HG03159 (cell line): ENCODE measurements around the gene SACS.
"Not testable (repeated sequence)": the region's sequence is repeated elsewhere in the genome, so short reads cannot be mapped to it uniquely, and the experiment has no call there.

Experiments
- ATAC-seq: cut with Tn5 transposase; IDR thresholded peaks from one replicate; pipeline ENCODE4 v1.9.1; 2021; ENCODE audit warnings: mild to moderate bottlenecking, moderate library complexity; ENCODE audit not compliant: unreplicated experiment

Gene SACS

GRCh38 chr13:23418776-23419683 lies 14.5 kb downstream of the SACS start:
- no peak for ATAC-seq

GRCh38 chr13:23414682-23415081 lies 18.8 kb downstream of the SACS start:
- no peak for ATAC-seq

- ATAC-seq: no peak
Observed at GRCh38 chr13:23411706-23412105, 21.8 kb downstream of the SACS start.

- ATAC-seq: no peak
Observed at GRCh38 chr13:23411220-23411619, 22.3 kb downstream of the SACS start.

- ATAC-seq: no peak
Observed at GRCh38 chr13:23408026-23408425, 25.5 kb downstream of the SACS start.

GRCh38 chr13:23401156-23401555 lies 32.3 kb downstream of the SACS start:
- not testable (repeated sequence) for ATAC-seq

- no peak for ATAC-seq
Observed at GRCh38 chr13:23399347-23399746, 34.2 kb downstream of the SACS start.

GRCh38 chr13:23394821-23395220 lies 38.7 kb downstream of the SACS start:
- no peak for ATAC-seq

GRCh38 chr13:23392925-23393645 lies 40.4 kb downstream of the SACS start:
- ATAC-seq: no peak

GRCh38 chr13:23392313-23392712 lies 41.2 kb downstream of the SACS start:
- ATAC-seq: no peak

- no peak for ATAC-seq
Observed at GRCh38 chr13:23391752-23392151, 41.8 kb downstream of the SACS start.

- ATAC-seq: no peak
Observed at GRCh38 chr13:23386533-23386932, 47.0 kb downstream of the SACS start.

GRCh38 chr13:23385931-23386330 lies 47.6 kb downstream of the SACS start:
- ATAC-seq: no peak

GRCh38 chr13:23384111-23384510 lies 49.4 kb downstream of the SACS start:
- peak; percentile 86 for ATAC-seq

- no peak for ATAC-seq
Observed at GRCh38 chr13:23383151-23383550, 50.4 kb downstream of the SACS start.

GRCh38 chr13:23381866-23382265 lies 51.6 kb downstream of the SACS start:
- ATAC-seq: no peak

GRCh38 chr13:23380534-23380933 lies 53.0 kb downstream of the SACS start:
- ATAC-seq: no peak

- ATAC-seq: peak; percentile 31
Observed at GRCh38 chr13:23377983-23378632, 55.4 kb downstream of the SACS start.

GRCh38 chr13:23377579-23377978 lies 55.9 kb downstream of the SACS start:
- ATAC-seq: no peak

GRCh38 chr13:23375001-23375971 lies 58.2 kb downstream of the SACS start:
- peak; percentile 77 for ATAC-seq
